ENCODE measurements around the gene FRAS1. TPM values are rescaled to one million over a fixed set of nuclear protein-coding genes. Genes with fewer than 3 reads are reported as not detected.

FRAS1 gene
- total and polyA plus RNA-seq, 2 donors (not counting 3 experiments of a cell fraction or from before 2014, with no cell fraction given), result 1.4 to 3.6 TPM

- Histone ChIP-seq H3K4me1 (ENCODE audit: control insufficient read depth, extremely low read depth, insufficient read depth, low read length) (no peaks in the 10 kb centered on the region), H3K79me2 (ENCODE audit: control insufficient read depth, insufficient read depth, low read length) (no peaks in the 10 kb centered on the region), H2AFZ (ENCODE audit: low read depth, low read length) (no peak overlapping the region), H3K27me3 (ENCODE audit: control insufficient read depth in 2 of 2, insufficient read depth in 2 of 2, low read length in 2 of 2) (peaks cover 2% of the 10 kb centered on the region in 2 experiments), H3K9me1 (replicated peaks; ENCODE audit: control insufficient read depth, extremely low read depth, insufficient read depth, low read length) (no peaks in the 10 kb centered on the region), H3K9me3 (replicated peaks; ENCODE audit: control insufficient read depth, insufficient read depth, low read length) (no peaks in the 10 kb centered on the region), H4K20me1 (replicated peaks; ENCODE audit: control insufficient read depth, extremely low read depth, insufficient read depth, low read length) (no peaks in the 10 kb centered on the region), H3K36me3 (ENCODE audit: control insufficient read depth in 2 of 2, extremely low read depth in 1 of 2, insufficient read depth in 2 of 2, low read length in 2 of 2) (no peaks in the 10 kb centered on the region), H3K9ac (replicated peaks; ENCODE audit: extremely low read depth, insufficient read depth, low read length) (no peak overlapping the region), H3K27ac (ENCODE audit: insufficient read depth, low read depth, low read length) (no peak overlapping the region), H3K4me3 (replicated peaks in 1 of 3; ENCODE audit: insufficient read depth in 1 of 3, low read depth in 1 of 3, low read length in 3 of 3) (no peak overlapping the region), H3K4me2 (ENCODE audit: insufficient read depth, low read length) (no peak overlapping the region)
- TF ChIP-seq EZH2 (IDR thresholded peaks at IDR 0.05; ENCODE audit: borderline replicate concordance, low read depth, low read length, severe bottlenecking), result no peak
- TF ChIP-seq POLR2A (IDR thresholded peaks at IDR 0.05; ENCODE audit: low read depth, low read length), result no peak
- TF ChIP-seq JUN (IDR thresholded peaks at IDR 0.05; ENCODE audit: borderline replicate concordance, insufficient read depth, insufficient read length, low read depth), result no peak
- no peak for TF ChIP-seq GATA2 (IDR thresholded peaks at IDR 0.05; ENCODE audit: insufficient read depth, insufficient read length, low read depth, low read length)
- TF ChIP-seq MYC (IDR thresholded peaks at IDR 0.05; ENCODE audit: low read depth, low read length), result no peak
- TF ChIP-seq CTCF (IDR thresholded peaks at IDR 0.05; ENCODE audit: extremely low read depth in 1 of 2, insufficient read depth in 1 of 2, low read depth in 1 of 2, low read length in 2 of 2), result no peak
- no peak for TF ChIP-seq FOS (IDR thresholded peaks at IDR 0.05; ENCODE audit: borderline replicate concordance, insufficient read depth, low read length)
- TF ChIP-seq, protein P1, sequence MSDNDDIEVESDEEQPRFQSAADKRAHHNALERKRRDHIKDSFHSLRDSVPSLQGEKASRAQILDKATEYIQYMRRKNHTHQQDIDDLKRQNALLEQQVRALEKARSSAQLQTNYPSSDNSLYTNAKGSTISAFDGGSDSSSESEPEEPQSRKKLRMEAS (IDR thresholded peaks at IDR 0.05; ENCODE audit: insufficient read depth, insufficient read length), result no peak
- no peak for TF ChIP-seq POLR2AphosphoS5 (IDR thresholded peaks at IDR 0.05; ENCODE audit: insufficient read depth, low read depth, low read length)
- DNase-seq (ENCODE audit: low read depth, low spot score), result no peak
- intact Hi-C loops (cut with micrococcal nuclease), result no loop called here
- no TSS peak for BruUV-seq (replicated peaks)
- ChIA-PET CTCF (interaction anchor here (0.6 to 1.5 kb wide), 2 partner anchors 11 to 868 kb away, joined by 3 to 5 read pairs; no protein-coding TSS in a partner anchor), POLR2A (no interaction called here)
- dilution Hi-C loops (cut with MboI; ENCODE audit: extremely low pct_ligation_motif_present, low sequenced_read_pairs), result no loop called here
- FAIRE-seq, result no peak
Measured at GRCh38 chr4:78446619-78447018, 389.5 kb downstream of the FRAS1 start.

Data from endothelial cell of umbilical vein (primary cell).